GM18508 (cell line): ENCODE measurements around the gene CRYBB3.
"Not testable (repeated sequence)": the region's sequence is repeated elsewhere in the genome, so short reads cannot be mapped to it uniquely, and the experiment has no call there.

ENCODE experiments used
- ATAC-seq: cut with Tn5 transposase; IDR thresholded peaks from one replicate; pipeline ENCODE4 v1.9.1; 2021; ENCODE audit warnings: moderate number of reproducible peaks; ENCODE audit not compliant: insufficient read depth, unreplicated experiment

The CRYBB3 gene

DNA sequence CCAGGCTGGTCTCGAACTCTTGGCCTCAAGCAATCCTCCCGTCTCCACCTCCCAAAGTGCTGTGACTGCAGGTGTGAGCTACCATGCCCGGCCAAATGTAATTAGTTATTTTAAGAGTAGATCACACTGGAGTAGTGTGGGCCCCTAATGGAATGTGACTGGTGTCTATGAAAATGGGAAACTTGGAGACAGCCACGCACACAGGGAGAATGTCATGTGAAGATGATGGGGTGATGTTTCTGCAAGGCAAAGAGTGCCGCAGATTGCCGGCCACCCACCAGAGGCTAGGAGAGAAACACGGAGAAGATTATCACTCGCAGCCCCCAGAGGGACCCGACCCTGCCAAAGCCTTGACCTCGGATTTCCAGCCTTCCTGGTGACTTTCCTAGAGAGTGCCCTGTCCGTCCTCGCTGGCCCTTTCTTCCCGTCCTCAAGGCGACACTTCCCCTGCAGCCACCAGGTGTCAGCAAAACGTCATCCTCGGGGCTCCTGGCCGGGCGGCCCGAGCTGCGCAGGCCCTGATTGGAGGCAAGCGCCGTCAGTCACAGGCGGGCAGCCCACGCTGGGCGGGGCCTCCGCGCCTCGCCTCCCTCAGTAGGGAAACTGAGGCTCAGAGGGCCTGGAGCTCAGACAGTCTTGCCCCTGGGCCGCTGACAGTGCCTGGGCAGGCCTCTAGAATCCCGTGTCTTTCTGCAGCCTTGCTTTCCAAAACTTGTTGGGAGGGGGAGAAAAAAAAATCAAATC is 36.1 kb downstream of the CRYBB3 start:
- ATAC-seq, result no peak

DNA sequence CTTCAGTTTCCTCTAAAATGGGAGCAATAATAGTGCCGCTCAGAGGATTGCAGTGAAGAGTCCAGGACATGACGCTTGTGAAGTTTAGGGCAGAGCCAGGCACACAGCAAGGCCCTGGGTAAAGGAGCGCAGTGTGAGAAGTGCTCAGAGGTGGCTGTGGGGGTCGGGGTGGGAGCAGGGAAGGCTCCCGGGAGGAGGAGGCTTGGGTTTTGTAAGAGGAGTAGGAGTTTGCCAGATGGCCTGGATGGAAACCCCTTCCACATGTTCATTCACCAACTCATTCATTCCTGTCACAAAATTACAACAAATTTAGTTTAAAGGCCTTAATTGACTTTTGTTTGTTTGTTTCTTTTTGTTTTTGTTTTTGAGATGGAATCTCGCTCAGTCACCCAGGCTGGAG is 36.8 kb downstream of the CRYBB3 start:
- ATAC-seq, result no peak

DNA sequence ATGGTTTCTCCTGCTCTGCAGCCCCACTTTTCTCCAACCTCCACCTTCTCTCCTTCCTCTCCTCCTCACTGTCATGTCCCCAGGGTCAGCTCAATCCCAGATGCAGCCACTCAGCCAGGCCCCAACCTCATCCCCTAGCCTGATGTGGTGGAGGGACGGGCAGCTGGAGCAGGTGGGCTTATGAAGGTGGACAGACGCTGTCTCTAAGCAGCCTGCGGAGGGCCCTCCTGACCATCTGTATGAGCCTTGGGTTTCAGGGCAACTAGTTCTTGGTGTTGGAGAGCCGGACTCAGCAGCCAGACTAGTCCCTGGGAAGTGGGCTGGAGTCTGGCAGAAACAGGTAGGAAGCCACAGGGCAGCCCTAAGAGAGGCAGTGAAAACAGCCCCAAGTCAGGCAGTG is 37.8 kb downstream of the CRYBB3 start:
- no peak for ATAC-seq

DNA sequence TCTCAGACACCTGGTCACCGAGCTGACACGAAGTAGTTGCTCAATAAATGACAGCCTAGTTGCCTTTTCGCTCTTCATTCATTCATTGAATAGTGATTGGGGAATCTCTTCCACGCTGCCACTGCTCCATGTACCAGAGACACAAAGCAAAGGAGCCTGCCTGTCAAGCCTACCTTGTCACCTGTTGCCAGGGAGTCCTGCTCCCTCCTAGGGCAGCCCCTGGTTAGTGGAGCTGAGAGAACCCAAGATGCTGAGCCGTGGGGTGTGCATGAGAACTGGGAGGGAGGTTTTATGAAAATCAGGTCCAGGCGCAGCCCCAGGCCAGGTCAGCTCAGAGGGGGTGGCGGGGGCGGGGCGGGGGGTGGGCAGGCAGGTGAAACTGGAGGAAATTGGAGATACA is 38.4 kb downstream of the CRYBB3 start:
- not testable (repeated sequence) for ATAC-seq

DNA sequence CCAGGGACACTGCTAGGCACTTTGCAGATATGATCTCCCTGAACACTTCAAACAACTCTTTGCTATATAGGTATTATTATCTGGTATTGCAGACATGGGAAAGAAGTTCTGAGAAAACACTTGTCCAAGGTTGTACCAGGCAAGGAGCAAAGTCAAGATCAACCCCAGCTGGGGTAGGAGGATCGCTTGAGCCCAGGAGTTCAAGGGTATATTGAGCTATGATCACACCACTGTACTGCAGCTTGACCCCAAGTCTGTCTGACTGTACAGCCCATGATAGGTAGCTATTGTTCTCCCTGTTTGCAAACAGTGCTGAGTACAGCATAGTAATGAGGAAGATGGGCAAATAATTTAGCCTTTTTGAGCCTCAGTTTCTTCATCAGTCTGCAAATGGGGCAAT is 55.5 kb downstream of the CRYBB3 start:
- not testable (repeated sequence) for ATAC-seq
